DOHH2 (cell line): ENCODE measurements around the gene NPAS3.

ENCODE experiments used
- H3F3A ChIP-seq: fragments of 200-600 bp; sonication (generic), shearing (Covaris generic); 2 replicates; pipeline ENCODE4 v1.6.0; 2016; ENCODE audit warnings: antibody characterized with exemption, mild to moderate bottlenecking; ENCODE audit not compliant: control insufficient read depth, insufficient read depth
- H3K27ac ChIP-seq: fragments of 200-600 bp; sonication (generic); 2 replicates; pipeline ENCODE4 v1.5.1; 2014; ENCODE audit warnings: low read depth, mild to moderate bottlenecking, low read length, moderate library complexity
- H3K27me3 ChIP-seq: fragments of 200-600 bp; sonication (generic); 2 replicates; pipeline ENCODE4 v1.6.1; 2014; ENCODE audit warnings: mild to moderate bottlenecking, low read length, mixed read lengths; ENCODE audit not compliant: control insufficient read depth
- H3K36me3 ChIP-seq: fragments of 200-600 bp; sonication (generic); 2 replicates; pipeline ENCODE4 v1.6.1; 2014; ENCODE audit warnings: mild to moderate bottlenecking, low read length, moderate library complexity, mixed read lengths; ENCODE audit not compliant: control insufficient read depth
- H3K4me1 ChIP-seq: fragments of 200-600 bp; sonication (generic); 2 replicates; pipeline ENCODE4 v1.6.1; 2014; ENCODE audit warnings: mild to moderate bottlenecking, low read length, mixed read lengths; ENCODE audit not compliant: control insufficient read depth
- H3K4me2 ChIP-seq: fragments of 200-600 bp; sonication (generic); 2 replicates; pipeline ENCODE4 v1.6.0; 2014; ENCODE audit warnings: mild to moderate bottlenecking, low read length, moderate library complexity
- H3K4me3 ChIP-seq: fragments of 200-600 bp; sonication (generic); 2 replicates; pipeline ENCODE4 v1.5.1; 2014; ENCODE audit warnings: mild to moderate bottlenecking, low read length, mixed read lengths
- H3K79me2 ChIP-seq: fragments of 200-600 bp; sonication (generic); 2 replicates; pipeline ENCODE4 v1.6.1; 2014; ENCODE audit warnings: mild to moderate bottlenecking, low read length, mixed read lengths; ENCODE audit not compliant: control insufficient read depth
- H3K9me2 ChIP-seq: fragments of 200-600 bp; sonication (generic); replicated peaks from 2 replicates; pipeline ENCODE4 v1.6.1; 2014; ENCODE audit warnings: mild to moderate bottlenecking, low read length, mixed read lengths; ENCODE audit not compliant: control insufficient read depth
- H3K9me3 ChIP-seq: fragments of 200-600 bp; sonication (generic); 2 replicates; pipeline ENCODE4 v1.6.1; 2014; ENCODE audit warnings: antibody characterized with exemption, low read length, mixed read lengths; ENCODE audit not compliant: control insufficient read depth, insufficient read depth
- H4K20me1 ChIP-seq: fragments of 200-600 bp; sonication (generic); 2 replicates; pipeline ENCODE4 v1.6.0; 2014; ENCODE audit warnings: low read depth, mild to moderate bottlenecking, antibody characterized with exemption, low read length, moderate library complexity; ENCODE audit not compliant: control insufficient read depth, insufficient read depth
- EZH2phosphoT487 ChIP-seq: fragments of 200-600 bp; sonication (generic); IDR thresholded peaks from 2 replicates; pipeline ENCODE4 v1.6.1; 2017; ENCODE audit warnings: borderline replicate concordance, mild to moderate bottlenecking, antibody characterized with exemption, low read length, moderate library complexity, mixed read lengths
- TF ChIP-seq, protein P1 (sequence below): fragments of 200-600 bp; sonication (generic); IDR thresholded peaks from one replicate; pipeline ENCODE4 v1.5.1; 2014; ENCODE audit warnings: antibody characterized with exemption, mild to moderate bottlenecking, low read depth, low read length; ENCODE audit not compliant: poor library complexity, severe bottlenecking

NPAS3 gene

DNA sequence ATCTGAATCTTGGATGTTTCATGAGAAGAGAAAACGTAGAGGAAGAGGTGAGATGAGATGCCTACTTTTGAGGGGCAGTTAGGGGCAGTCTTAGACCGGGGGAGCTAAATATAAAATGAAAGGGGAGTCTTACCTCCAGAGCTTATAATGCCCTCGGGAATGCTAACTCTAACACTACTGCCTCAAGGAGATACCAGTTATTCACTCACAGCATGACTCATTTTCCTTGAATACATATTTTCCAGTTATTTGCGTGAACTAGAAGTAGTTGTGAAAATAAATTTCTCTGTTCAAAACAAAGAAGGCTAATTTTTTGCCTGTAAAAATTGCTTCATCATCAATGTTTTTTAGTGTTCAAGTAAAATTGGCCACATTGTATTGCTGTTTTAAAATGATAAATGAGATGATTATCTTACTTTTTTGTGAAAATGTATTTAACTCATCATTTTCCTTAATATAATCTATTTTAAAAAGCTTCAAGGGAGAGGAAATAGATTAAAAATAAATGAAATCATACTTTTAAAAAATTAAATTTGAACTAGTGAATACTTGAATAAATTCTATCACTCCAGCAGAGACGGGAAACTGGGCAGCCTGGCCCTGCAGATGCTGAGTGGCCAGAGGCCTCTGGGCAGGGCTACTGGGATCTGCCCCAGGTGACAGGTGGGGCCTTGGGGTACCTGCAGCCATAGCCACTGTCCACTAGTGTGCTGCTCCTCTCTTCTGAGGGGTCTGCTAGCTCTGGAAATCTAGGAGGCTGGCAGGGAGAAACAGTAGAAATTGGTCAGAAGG is 672.9 kb downstream of the NPAS3 start:
- Histone ChIP-seq H3K4me2 (no peak overlapping the region), H3K27me3 (no peaks in the 10 kb centered on the region), H3K9me3 (no peaks in the 10 kb centered on the region), H3K9me2 (no peaks in the 10 kb centered on the region), H3K4me1 (no peaks in the 10 kb centered on the region), H3K36me3 (no peaks in the 10 kb centered on the region), H3K79me2 (no peaks in the 10 kb centered on the region), H3F3A (no peaks in the 10 kb centered on the region), H3K27ac (no peak overlapping the region), H3K4me3 (no peak overlapping the region), H4K20me1 (no peaks in the 10 kb centered on the region)
- TF ChIP-seq EZH2phosphoT487: no peak
- TF ChIP-seq, protein P1, sequence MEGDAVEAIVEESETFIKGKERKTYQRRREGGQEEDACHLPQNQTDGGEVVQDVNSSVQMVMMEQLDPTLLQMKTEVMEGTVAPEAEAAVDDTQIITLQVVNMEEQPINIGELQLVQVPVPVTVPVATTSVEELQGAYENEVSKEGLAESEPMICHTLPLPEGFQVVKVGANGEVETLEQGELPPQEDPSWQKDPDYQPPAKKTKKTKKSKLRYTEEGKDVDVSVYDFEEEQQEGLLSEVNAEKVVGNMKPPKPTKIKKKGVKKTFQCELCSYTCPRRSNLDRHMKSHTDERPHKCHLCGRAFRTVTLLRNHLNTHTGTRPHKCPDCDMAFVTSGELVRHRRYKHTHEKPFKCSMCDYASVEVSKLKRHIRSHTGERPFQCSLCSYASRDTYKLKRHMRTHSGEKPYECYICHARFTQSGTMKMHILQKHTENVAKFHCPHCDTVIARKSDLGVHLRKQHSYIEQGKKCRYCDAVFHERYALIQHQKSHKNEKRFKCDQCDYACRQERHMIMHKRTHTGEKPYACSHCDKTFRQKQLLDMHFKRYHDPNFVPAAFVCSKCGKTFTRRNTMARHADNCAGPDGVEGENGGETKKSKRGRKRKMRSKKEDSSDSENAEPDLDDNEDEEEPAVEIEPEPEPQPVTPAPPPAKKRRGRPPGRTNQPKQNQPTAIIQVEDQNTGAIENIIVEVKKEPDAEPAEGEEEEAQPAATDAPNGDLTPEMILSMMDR: no peak

DNA sequence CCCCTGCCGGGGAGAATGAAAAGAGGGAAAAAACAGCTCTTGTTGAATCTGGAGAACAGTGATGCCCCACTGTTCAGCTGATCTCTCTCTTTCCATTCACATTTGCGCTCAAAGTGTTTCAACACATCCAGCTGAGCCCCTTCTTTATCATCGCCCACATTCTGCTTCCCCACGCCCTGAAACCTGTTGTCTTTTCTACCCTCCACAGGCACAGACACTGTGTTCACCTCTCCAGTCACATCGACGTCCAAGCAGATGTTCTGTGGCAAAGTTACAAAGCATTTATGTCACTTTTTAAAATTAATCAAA is 673.5 kb downstream of the NPAS3 start:
- Histone ChIP-seq H3K4me2 (no peak overlapping the region), H3K9me2 (no peaks in the 10 kb centered on the region), H3K36me3 (no peaks in the 10 kb centered on the region), H4K20me1 (no peaks in the 10 kb centered on the region), H3K4me1 (no peaks in the 10 kb centered on the region), H3K27me3 (no peaks in the 10 kb centered on the region), H3K79me2 (no peaks in the 10 kb centered on the region), H3K9me3 (no peaks in the 10 kb centered on the region), H3K27ac (no peak overlapping the region), H3F3A (no peaks in the 10 kb centered on the region), H3K4me3 (no peak overlapping the region)
- TF ChIP-seq EZH2phosphoT487: no peak
- TF ChIP-seq, protein P1: no peak

DNA sequence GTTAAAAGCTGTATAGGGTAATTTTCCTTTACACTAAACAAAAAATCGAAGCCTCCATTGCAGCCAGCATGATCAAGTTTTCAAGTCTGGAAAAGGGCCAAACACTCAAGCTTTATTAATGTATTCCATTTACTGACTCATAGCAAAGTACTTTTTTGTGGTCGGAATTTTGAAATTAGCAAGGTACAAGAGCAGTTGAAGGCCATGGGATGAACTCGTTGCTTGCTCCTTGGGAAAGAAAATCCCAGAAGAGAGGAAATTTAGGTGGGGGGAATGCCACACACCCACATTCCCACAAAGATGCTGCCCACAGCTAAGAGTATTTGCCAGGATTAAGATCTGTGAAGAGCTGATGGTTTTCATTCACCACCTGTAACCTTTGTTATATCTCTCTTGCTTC is 678.5 kb downstream of the NPAS3 start:
- H3K4me1 ChIP-seq: no peaks in the 10 kb centered on the region
- no peak overlapping the region for H3K4me3 ChIP-seq
- no peak overlapping the region for H3K27ac ChIP-seq
- no peaks in the 10 kb centered on the region for H4K20me1 ChIP-seq
- no peaks in the 10 kb centered on the region for H3K27me3 ChIP-seq
- no peak overlapping the region for H3K4me2 ChIP-seq
- no peaks in the 10 kb centered on the region for H3K9me3 ChIP-seq
- no peaks in the 10 kb centered on the region for H3K79me2 ChIP-seq
- no peaks in the 10 kb centered on the region for H3F3A ChIP-seq
- TF ChIP-seq EZH2phosphoT487: no peak
- TF ChIP-seq, protein P1: no peak
- H3K36me3 ChIP-seq: no peaks in the 10 kb centered on the region
- H3K9me2 ChIP-seq: no peaks in the 10 kb centered on the region
